Neural cell (in vitro differentiated cells): ENCODE data around the gene RNU5D-1. TPM values are rescaled to one million over a fixed set of nuclear protein-coding genes. Genes with fewer than 3 reads are reported as not detected.

Experiments
- H2AFZ ChIP-seq: fragments of 200-600, 300-800 bp; sonication (generic), shearing (Covaris generic); 2 replicates; pipeline ENCODE4 v1.6.0; 2014; ENCODE audit warnings: low read depth, mild to moderate bottlenecking, antibody characterized with exemption, low read length, moderate library complexity
- H3F3A ChIP-seq: fragments of 200-600 bp; shearing (Covaris generic); 2 replicates; pipeline ENCODE4 v1.6.1; 2016; ENCODE audit warnings: mild to moderate bottlenecking, moderate library complexity, mixed read lengths, antibody characterized with exemption, low read length; ENCODE audit not compliant: insufficient read depth, poor library complexity, severe bottlenecking
- H3K27ac ChIP-seq: fragments of 200-600, 300-800 bp; sonication (generic), shearing (Covaris generic); 2 replicates; pipeline ENCODE4 v1.5.1; 2014; ENCODE audit warnings: mild to moderate bottlenecking, low read length, moderate library complexity
- H3K27me3 ChIP-seq: fragments of 300-800, 200-600 bp; sonication (generic), shearing (Covaris generic); 2 replicates; pipeline ENCODE4 v1.6.0; 2014; ENCODE audit warnings: mild to moderate bottlenecking, low read depth, low read length, moderate library complexity; ENCODE audit not compliant: insufficient read depth
- H3K36me3 ChIP-seq: fragments of 300-800, 200-600 bp; sonication (generic), shearing (Covaris generic); 2 replicates; pipeline ENCODE4 v1.5.1; 2014; ENCODE audit warnings: mild to moderate bottlenecking, antibody characterized with exemption, low read length, moderate library complexity; ENCODE audit not compliant: insufficient read depth
- H3K4me2 ChIP-seq: fragments of 300-800, 200-600 bp; sonication (generic), shearing (Covaris generic); 2 replicates; pipeline ENCODE4 v1.6.0; 2014; ENCODE audit warnings: mild to moderate bottlenecking, low read length
- H3K4me3 ChIP-seq: fragments of 300-800, 200-600 bp; sonication (generic), shearing (Covaris generic); 2 replicates; pipeline ENCODE4 v1.5.1; 2014; ENCODE audit warnings: mild to moderate bottlenecking, low read length, moderate library complexity
- H3K79me2 ChIP-seq: fragments of 200-600 bp; shearing (Covaris generic); replicated peaks from 2 replicates; pipeline ENCODE4 v1.6.0; 2014; ENCODE audit warnings: mild to moderate bottlenecking, low read length, moderate library complexity; ENCODE audit not compliant: insufficient read depth
- H3K9ac ChIP-seq: fragments of 300-800, 200-600 bp; sonication (generic), shearing (Covaris generic); 2 replicates; pipeline ENCODE4 v1.6.1; 2016; ENCODE audit warnings: mild to moderate bottlenecking, low read length, mixed read lengths
- H3K9me2 ChIP-seq: fragments of 200-600 bp; shearing (Covaris generic); 2 replicates; pipeline ENCODE4 v1.6.1; 2016; ENCODE audit warnings: mild to moderate bottlenecking, low read length, mixed read lengths; ENCODE audit not compliant: insufficient read depth
- H3K9me3 ChIP-seq: fragments of 200-600, 300-800 bp; sonication (generic), shearing (Covaris generic); 2 replicates; pipeline ENCODE4 v1.6.1; 2016; ENCODE audit warnings: mild to moderate bottlenecking, mixed run types, low read length, moderate library complexity, mixed read lengths
- H4K20me1 ChIP-seq: fragments of 200-600 bp; shearing (Covaris generic); 2 replicates; pipeline ENCODE4 v1.6.1; 2016; ENCODE audit warnings: mild to moderate bottlenecking, mixed run types; ENCODE audit not compliant: insufficient read depth
- EP300 ChIP-seq: fragments of 450-650 bp; conservative IDR thresholded peaks from 2 replicates; pipeline ENCODE4 v1.6.1; 2014; ENCODE audit warnings: antibody characterized with exemption, mild to moderate bottlenecking, moderate library complexity; ENCODE audit not compliant: poor library complexity, severe bottlenecking
- EZH2 ChIP-seq: fragments of 200-600, 300-800 bp; shearing (Covaris generic), sonication (generic); IDR thresholded peaks from 2 replicates; pipeline ENCODE4 v1.6.1; 2014; ENCODE audit warnings: antibody characterized with exemption, low read length, borderline replicate concordance, mild to moderate bottlenecking; ENCODE audit not compliant: insufficient read depth, poor library complexity, severe bottlenecking
- MXI1 ChIP-seq: fragments of 450-650 bp; conservative IDR thresholded peaks from 2 replicates; pipeline ENCODE4 v1.6.1; 2014; ENCODE audit warnings: antibody characterized with exemption, mild to moderate bottlenecking; ENCODE audit not compliant: poor library complexity, severe bottlenecking
- POLR2AphosphoS5 ChIP-seq: IDR thresholded peaks from 2 replicates; pipeline ENCODE4 v1.6.1; 2012
- RAD21 ChIP-seq: fragments of 450-650 bp; conservative IDR thresholded peaks from 2 replicates; pipeline ENCODE4 v1.6.1; 2014; ENCODE audit warnings: antibody characterized with exemption, mild to moderate bottlenecking, moderate library complexity
- SMC3 ChIP-seq: fragments of 450-650 bp; conservative IDR thresholded peaks from 2 replicates; pipeline ENCODE4 v1.6.1; 2014; ENCODE audit warnings: antibody characterized with exemption, mild to moderate bottlenecking, moderate library complexity; ENCODE audit not compliant: poor library complexity
- TAF1 ChIP-seq: IDR thresholded peaks from 2 replicates; pipeline ENCODE4 v1.6.1; 2012; ENCODE audit warnings: low read depth
- polyA plus RNA-seq: library from polyadenylated mRNA; depleted of rRNA; stranded (reverse); fragments of >200 nt; gene quantifications from 2 replicates; pipeline ENCODE4 v1.2.3, GENCODE V29; 2014
- TF ChIP-seq, protein P1 (sequence below): IDR thresholded peaks from 2 replicates; pipeline ENCODE4 v1.6.1; 2012; ENCODE audit warnings: borderline replicate concordance
- TF ChIP-seq, protein P2 (sequence below): fragments of 450-650 bp; IDR thresholded peaks from 2 replicates; pipeline ENCODE4 v1.5.1; 2014; ENCODE audit warnings: antibody characterized with exemption, mild to moderate bottlenecking, moderate library complexity; ENCODE audit not compliant: poor library complexity, severe bottlenecking

Gene RNU5D-1
- polyA plus RNA-seq, 1 donor from 2014 or later, result not detected

DNA sequence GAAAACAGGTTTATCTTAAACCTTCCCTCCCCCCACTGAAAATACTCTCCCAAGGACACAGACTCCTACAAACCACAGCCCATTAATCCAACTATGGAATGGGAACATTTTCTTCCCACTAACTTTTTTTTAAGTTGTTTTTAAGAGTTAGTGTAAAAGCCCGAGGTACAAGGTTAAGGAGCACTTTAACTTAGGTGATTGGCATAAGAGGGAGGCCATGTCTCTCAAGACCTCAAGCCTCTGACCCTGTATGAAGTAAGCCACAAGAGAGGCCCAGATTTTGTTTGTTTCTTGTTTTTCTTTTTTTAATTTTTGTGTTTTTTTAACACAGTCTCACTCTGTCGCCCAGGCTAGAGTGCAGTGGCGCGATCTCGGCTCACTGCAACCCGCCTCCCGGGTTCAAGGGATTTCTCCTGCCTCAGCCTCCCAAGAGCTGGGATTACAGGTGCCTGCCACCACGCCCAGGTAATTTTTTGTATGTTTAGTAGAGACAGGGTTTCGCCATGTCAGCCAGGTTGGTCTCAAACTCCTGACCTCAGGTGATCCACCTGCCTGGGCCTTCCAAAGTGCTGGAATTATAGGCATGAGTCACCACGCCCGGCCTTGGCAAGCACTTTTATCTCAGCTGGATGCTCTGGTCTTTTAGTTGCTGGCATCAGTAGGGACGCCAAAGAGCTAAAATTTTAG, 42.1 kb downstream of the RNU5D-1 start:
- TF ChIP-seq, protein P1, sequence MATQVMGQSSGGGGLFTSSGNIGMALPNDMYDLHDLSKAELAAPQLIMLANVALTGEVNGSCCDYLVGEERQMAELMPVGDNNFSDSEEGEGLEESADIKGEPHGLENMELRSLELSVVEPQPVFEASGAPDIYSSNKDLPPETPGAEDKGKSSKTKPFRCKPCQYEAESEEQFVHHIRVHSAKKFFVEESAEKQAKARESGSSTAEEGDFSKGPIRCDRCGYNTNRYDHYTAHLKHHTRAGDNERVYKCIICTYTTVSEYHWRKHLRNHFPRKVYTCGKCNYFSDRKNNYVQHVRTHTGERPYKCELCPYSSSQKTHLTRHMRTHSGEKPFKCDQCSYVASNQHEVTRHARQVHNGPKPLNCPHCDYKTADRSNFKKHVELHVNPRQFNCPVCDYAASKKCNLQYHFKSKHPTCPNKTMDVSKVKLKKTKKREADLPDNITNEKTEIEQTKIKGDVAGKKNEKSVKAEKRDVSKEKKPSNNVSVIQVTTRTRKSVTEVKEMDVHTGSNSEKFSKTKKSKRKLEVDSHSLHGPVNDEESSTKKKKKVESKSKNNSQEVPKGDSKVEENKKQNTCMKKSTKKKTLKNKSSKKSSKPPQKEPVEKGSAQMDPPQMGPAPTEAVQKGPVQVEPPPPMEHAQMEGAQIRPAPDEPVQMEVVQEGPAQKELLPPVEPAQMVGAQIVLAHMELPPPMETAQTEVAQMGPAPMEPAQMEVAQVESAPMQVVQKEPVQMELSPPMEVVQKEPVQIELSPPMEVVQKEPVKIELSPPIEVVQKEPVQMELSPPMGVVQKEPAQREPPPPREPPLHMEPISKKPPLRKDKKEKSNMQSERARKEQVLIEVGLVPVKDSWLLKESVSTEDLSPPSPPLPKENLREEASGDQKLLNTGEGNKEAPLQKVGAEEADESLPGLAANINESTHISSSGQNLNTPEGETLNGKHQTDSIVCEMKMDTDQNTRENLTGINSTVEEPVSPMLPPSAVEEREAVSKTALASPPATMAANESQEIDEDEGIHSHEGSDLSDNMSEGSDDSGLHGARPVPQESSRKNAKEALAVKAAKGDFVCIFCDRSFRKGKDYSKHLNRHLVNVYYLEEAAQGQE, result no peak
- TF ChIP-seq, protein P2, sequence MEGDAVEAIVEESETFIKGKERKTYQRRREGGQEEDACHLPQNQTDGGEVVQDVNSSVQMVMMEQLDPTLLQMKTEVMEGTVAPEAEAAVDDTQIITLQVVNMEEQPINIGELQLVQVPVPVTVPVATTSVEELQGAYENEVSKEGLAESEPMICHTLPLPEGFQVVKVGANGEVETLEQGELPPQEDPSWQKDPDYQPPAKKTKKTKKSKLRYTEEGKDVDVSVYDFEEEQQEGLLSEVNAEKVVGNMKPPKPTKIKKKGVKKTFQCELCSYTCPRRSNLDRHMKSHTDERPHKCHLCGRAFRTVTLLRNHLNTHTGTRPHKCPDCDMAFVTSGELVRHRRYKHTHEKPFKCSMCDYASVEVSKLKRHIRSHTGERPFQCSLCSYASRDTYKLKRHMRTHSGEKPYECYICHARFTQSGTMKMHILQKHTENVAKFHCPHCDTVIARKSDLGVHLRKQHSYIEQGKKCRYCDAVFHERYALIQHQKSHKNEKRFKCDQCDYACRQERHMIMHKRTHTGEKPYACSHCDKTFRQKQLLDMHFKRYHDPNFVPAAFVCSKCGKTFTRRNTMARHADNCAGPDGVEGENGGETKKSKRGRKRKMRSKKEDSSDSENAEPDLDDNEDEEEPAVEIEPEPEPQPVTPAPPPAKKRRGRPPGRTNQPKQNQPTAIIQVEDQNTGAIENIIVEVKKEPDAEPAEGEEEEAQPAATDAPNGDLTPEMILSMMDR, result no peak
- TF ChIP-seq MXI1, result no peak
- TF ChIP-seq SMC3, result no peak
- no peak for TF ChIP-seq EP300
- no peak for TF ChIP-seq TAF1
- TF ChIP-seq RAD21, result no peak
- no peak for TF ChIP-seq POLR2AphosphoS5
- TF ChIP-seq EZH2, result no peak

GRCh38 chr1:44685881-44686280, 45.1 kb downstream of the RNU5D-1 start:
- H3K27ac ChIP-seq, result no peak overlapping the region

More for the DNA sequence above, 42.1 kb downstream of the RNU5D-1 start:
- Histone ChIP-seq H3K4me3 (no peak overlapping the region), H3K27me3 (no peaks in the 10 kb centered on the region), H3K36me3 (no peaks in the 10 kb centered on the region), H3K79me2 (no peaks in the 10 kb centered on the region), H3K9ac (no peak overlapping the region), H3F3A (no peaks in the 10 kb centered on the region), H2AFZ (no peak overlapping the region), H3K4me2 (no peak overlapping the region), H3K9me3 (no peaks in the 10 kb centered on the region), H4K20me1 (no peaks in the 10 kb centered on the region), H3K27ac (no peak overlapping the region), H3K9me2 (no peaks in the 10 kb centered on the region)

More at GRCh38 chr1:44685881-44686280, 45.1 kb downstream of the RNU5D-1 start:
- Histone ChIP-seq H3K9ac (no peak overlapping the region), H3K4me3 (no peak overlapping the region), H3K4me2 (no peak overlapping the region), H2AFZ (no peak overlapping the region), H3K27me3 (no peaks in the 10 kb centered on the region), H3K9me3 (no peaks in the 10 kb centered on the region), H3K79me2 (no peaks in the 10 kb centered on the region), H4K20me1 (no peaks in the 10 kb centered on the region), H3K36me3 (no peaks in the 10 kb centered on the region), H3F3A (no peaks in the 10 kb centered on the region), H3K9me2 (no peaks in the 10 kb centered on the region)
- TF ChIP-seq, protein P1, result no peak
- no peak for TF ChIP-seq RAD21
- no peak for TF ChIP-seq TAF1
- no peak for TF ChIP-seq SMC3
- TF ChIP-seq POLR2AphosphoS5, result no peak
- no peak for TF ChIP-seq MXI1
- TF ChIP-seq, protein P2, result no peak
